Ovary (tissue), 10 donors: Measurements from ENCODE around the gene CRACR2B. TPM values are rescaled to one million over a fixed set of nuclear protein-coding genes. Genes with fewer than 3 reads are reported as not detected.

Experiments
- DNase-seq, 5 donors: peaks; one replicate each; pipeline ENCODE4 v3.0.0-alpha.2; 2019 to 2020
- H3K27ac ChIP-seq, 2 donors: fragments of 200-600 bp; one replicate each; pipeline versions ENCODE4 v1.5.1 to v1.8.0; 2019 to 2022
- H3K27me3 ChIP-seq: fragments of 200-600 bp; one replicate; pipeline ENCODE4 v1.8.0; 2022
- H3K36me3 ChIP-seq: fragments of 200-600 bp; sonication (generic); one replicate; pipeline ENCODE4 v1.5.1; 2019
- H3K4me1 ChIP-seq: one replicate; pipeline ENCODE4 v1.8.1; 2013; ENCODE audit warnings: mild to moderate bottlenecking, moderate library complexity; ENCODE audit not compliant: insufficient read depth
- H3K4me3 ChIP-seq: fragments of 200-600 bp; sonication (generic); one replicate; pipeline ENCODE4 v1.5.1; 2017
- H3K9me3 ChIP-seq, 2 donors: fragments of 200-600 bp in 1 of 2; sonication (generic) in 1 of 2; one replicate each; pipeline versions ENCODE4 v1.5.1 to v1.8.1; 2013 to 2019; ENCODE audit warnings: mild to moderate bottlenecking in 1 of 2, moderate library complexity in 1 of 2
- CTCF ChIP-seq, 3 donors: fragments of 450-650 bp in 2 of 3; fragments of 200-600 bp in 1 of 3; IDR thresholded peaks; one replicate each; pipeline versions ENCODE4 v1.5.1 to v1.8.0; 2016 to 2022; ENCODE audit warnings: antibody characterized with exemption in 3 of 3, mild to moderate bottlenecking in 1 of 3
- EP300 ChIP-seq: sonication (generic); formaldehyde crosslinking; IDR thresholded peaks from one replicate; pipeline ENCODE4 v1.6.1; 2017; ENCODE audit warnings: antibody characterized with exemption
- POLR2A ChIP-seq: fragments of 450-650 bp; IDR thresholded peaks from one replicate; pipeline ENCODE4 v1.6.1; 2017; ENCODE audit warnings: antibody characterized with exemption, mild to moderate bottlenecking, moderate library complexity
- WGBS, 3 donors: extraction: QIAGEN DNeasy Blood & Tissue Kit in 1 of 3; methylation state at CpG; one replicate each; pipeline versions ENCODE4 v1.1.5 to v1.1.7; 2013 to 2017; 5-methylcytosine and 5-hydroxymethylcytosine counted together
- intact Hi-C, 4 donors: fragments of 100-400 bp; cut with DNase I; formaldehyde crosslinking; loops; one replicate each; pipeline versions ENCODE4 v1.11.0 to v1.15.1; 2022 to 2023
- long read RNA-seq, 3 donors: library from polyadenylated mRNA in 2 of 3; unstranded in 2 of 3; transcript quantifications; one replicate each; pipeline ENCODE4 v2.0.0 and lab custom pipeline, GENCODE V29; 2021 to 2026
- polyA plus RNA-seq, 2 donors: library from polyadenylated mRNA; stranded (reverse); fragments of 200-250 nt in 1 of 2; fragments of 350-450 nt in 1 of 2; fragmentation: Illumina TruSeq in 1 of 2; extraction: RNeasy Lipid Tissue Mini Kit (QIAGEN cat#74804) in 1 of 2; gene quantifications; one replicate each; pipeline ENCODE4 v1.2.3, GENCODE V29; 2013 to 2014
- total RNA-seq, 7 donors: library from RNA; depleted of rRNA in 2 of 7; stranded (reverse); fragments of >200 nt in 2 of 7; fragmentation: NEBNext Ultra II Directional in 3 of 7; extraction: Animal tissue kit (Norgen Biotek cat#: 25700) in 3 of 7; gene quantifications; one replicate each; pipeline versions ENCODE4 v1.1.0 to v1.2.4, GENCODE V29; 2016 to 2023
- donor health status: DM: no; HTN: no; CAD: no; lungs with moderate emphysema.
- donor health status: DM: no; HTN: no; CAD: no.
- donor health status: Bipolar disorder and iron deficiency.
- donor health status: DM: yes; HTN: yes; CAD: no.
- donor health status: DM: no; HTN: no; CAD: no.
- donor health status: DM: yes; HTN: yes; CAD: no.

Gene CRACR2B
- total RNA-seq = 1 to 10 TPM; 1.2 to 6.5 (median 3.9) TPM
- 1 to 10 TPM in 1 of 2 donors, under 1 TPM in 1; 0.18 to 5.0 TPM for polyA plus RNA-seq
- long read RNA-seq, donor 1, partial matches to known transcripts = 0 of 3 reads
- long read RNA-seq, donor 1, other reads (novel, unspliced or antisense) = 3 of 3 reads
- long read RNA-seq, donor 2, partial matches to known transcripts = 8 of 11 reads
- long read RNA-seq, donor 2, other reads (novel, unspliced or antisense) = 0 of 11 reads
- long read RNA-seq, donor 3, partial matches to known transcripts = 4 of 20 reads
- long read RNA-seq, donor 3, other reads (novel, unspliced or antisense) = 9 of 20 reads

DNA sequence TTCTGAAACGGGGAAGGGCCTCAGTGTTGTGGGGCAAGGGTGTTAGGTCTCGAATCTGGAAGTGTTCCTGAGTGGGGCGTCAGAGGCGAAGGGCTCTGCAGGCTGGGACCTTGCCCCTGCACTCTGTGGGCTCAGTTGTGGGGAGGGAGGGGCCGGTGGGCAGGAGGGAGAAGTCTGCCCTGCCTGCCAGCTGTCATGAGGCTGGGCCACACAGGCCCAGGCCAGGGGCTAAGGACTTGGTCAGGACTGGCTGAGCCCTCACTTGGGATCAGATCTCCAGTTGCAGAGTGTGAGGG is at the start of gene CRACR2B:
TSS of gene CRACR2B (plus strand) at position 23 of the 296 bp plus-strand sequence. CDS start 689 bp downstream, outside the sequence.
- no peak within 1 kb of the TSS for H3K27ac ChIP-seq
- H3K4me1 ChIP-seq = peaks cover 16% of the 10 kb centered on the region
- no peaks in the 10 kb centered on the region for H3K36me3 ChIP-seq
- H3K9me3 ChIP-seq = no peaks in the 10 kb centered on the region
- no peak for TF ChIP-seq EP300
- no peak for TF ChIP-seq POLR2A
- no peak for TF ChIP-seq CTCF (IDR thresholded peaks at IDR 0.05)
- DNase-seq = no peak
- H3K27me3 ChIP-seq = no peaks in the 10 kb centered on the region
- intact Hi-C loops = no loop called here
- 64 to 70% (median 69%) methylated on average over 5 of the region's 5 CpGs for WGBS, 3 donors
- peak within 1 kb of the TSS; percentile 0 for H3K4me3 ChIP-seq

DNA sequence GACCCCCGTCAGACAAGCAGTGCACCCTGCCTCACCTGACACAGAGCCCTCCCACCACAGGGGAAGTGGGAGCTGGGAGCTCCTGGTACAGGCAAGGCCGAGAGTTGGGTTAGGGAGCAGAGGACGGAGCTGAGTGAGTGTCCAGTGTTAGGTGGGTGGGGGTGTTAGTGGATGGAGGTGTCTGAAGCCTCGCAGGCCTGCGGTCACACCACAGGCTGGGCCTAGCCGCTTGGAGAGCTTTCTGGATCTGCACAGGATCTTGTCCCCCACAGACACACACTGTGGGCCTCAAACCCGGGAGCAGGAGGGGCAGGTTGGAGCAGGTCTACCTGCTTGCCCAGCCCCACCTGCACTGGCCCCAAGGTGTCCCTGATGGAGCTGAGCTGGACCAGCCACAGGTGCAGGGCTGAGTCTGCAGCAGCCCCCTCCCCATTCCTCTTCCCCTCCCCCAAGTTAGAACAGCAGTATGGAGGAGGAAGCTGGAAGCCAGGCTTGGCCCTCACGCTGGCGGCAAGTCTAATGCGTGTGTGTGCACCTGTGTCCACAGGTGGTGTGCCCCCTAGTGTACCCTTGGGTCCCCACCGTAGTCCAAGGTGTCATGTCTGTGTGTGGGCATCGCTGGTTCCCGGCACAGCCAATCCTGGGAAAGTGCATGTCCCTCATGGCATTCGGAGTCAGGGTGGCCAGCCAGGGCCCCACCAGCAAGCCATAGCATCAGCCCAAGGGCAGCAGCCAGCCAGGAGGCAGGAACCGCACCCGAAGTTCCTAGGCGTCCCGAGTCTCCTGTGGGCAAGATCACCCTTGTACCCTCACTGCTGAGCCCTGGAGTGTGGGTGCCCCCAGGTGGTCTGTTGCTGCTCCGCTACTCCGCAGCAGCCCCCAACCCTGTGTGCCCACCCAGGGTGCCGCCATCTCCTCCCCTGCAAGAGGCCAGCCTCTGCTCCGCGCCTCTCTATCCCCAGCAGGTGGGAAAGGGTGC is 48.5 kb upstream of the CRACR2B start:
- intact Hi-C loops = no loop called here
- Histone ChIP-seq H3K4me3 (no peak overlapping the region), H3K9me3 (no peaks in the 10 kb centered on the region), H3K27me3 (no peaks in the 10 kb centered on the region), H3K4me1 (peaks cover 12% of the 10 kb centered on the region), H3K36me3 (no peaks in the 10 kb centered on the region), H3K27ac (no peak overlapping the region)
- WGBS, 3 donors = 86 to 90% (median 86%) methylated on average over 23 of the region's 23 CpGs
- peak in 2 of 5 donors; percentile 34 for DNase-seq
- TF ChIP-seq POLR2A (no peak), EP300 (no peak), CTCF (IDR thresholded peaks at IDR 0.05) (no peak)

GRCh38 chr11:779955-780532 is 47.7 kb upstream of the CRACR2B start:
- no peak overlapping the region for H3K27ac ChIP-seq
- no peak overlapping the region for H3K4me3 ChIP-seq
- H3K4me1 ChIP-seq = peaks cover 10% of the 10 kb centered on the region
- H3K27me3 ChIP-seq = no peaks in the 10 kb centered on the region
- no peaks in the 10 kb centered on the region for H3K9me3 ChIP-seq
- no peaks in the 10 kb centered on the region for H3K36me3 ChIP-seq
- peak in 2 of 5 donors; percentile 24 to 27 for DNase-seq
- intact Hi-C loops = no loop called here
- no peak for TF ChIP-seq EP300
- 93 to 95% (median 93%) methylated on average over 16 of the region's 16 CpGs for WGBS, 3 donors

DNA sequence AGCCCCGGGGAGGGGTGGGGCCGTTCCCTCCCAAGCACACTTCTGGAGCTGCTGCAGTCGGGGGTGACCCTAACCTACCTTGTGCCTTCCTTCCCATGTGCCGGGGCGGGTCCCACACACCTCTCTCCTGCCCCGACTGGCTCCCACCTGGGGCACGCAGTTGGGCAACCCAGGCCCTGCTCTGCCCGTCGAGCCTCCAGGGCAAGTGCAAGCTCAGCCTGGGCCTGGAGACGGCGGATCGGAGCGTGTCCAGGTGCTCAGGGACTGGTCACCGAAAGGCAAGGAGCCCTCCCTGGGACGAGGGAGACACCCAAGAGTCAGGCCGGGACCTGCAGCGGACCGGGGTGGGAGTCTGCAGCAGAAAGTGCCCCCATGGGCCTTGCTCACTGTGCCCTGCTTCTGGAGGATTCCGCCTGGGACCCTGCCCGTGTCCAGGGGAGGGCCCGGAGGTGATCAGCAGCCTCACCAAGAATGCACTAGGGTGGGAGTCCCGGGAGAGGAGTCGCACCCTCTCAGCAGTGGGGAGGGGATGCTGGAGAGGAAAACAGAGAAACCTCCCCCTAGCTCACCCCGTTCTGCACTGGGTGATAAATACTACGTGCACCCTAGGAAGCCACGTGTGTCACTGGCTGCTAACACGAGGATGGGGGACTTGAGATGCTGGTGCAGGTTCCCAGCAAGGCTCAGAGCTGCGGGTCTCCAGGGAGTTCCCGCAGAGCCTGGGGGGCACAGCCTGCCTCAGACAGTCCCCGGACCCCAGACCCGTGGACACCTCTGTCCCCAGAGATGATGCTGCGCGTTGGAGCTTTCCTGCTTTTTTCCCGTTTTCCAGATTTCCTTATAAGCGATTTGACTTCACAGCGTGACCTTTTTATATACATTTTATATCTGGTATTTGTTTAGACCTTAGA is 45.2 kb upstream of the CRACR2B start:
- peaks cover 5% of the 10 kb centered on the region for H3K4me1 ChIP-seq
- H3K27me3 ChIP-seq = no peaks in the 10 kb centered on the region
- intact Hi-C loops = no loop called here
- peak in 1 of 5 donors; percentile 21 for DNase-seq
- no peaks in the 10 kb centered on the region for H3K36me3 ChIP-seq
- no peak overlapping the region for H3K27ac ChIP-seq
- H3K4me3 ChIP-seq = no peak overlapping the region
- TF ChIP-seq POLR2A (no peak), EP300 (no peak), CTCF (IDR thresholded peaks at IDR 0.05) (no peak)
- 70 to 72% (median 72%) methylated on average over 31 to 36 of the region's 36 CpGs for WGBS, 3 donors
- no peaks in the 10 kb centered on the region for H3K9me3 ChIP-seq
